Neural progenitor cell (in vitro differentiated cells): ENCODE results near the gene CPNE2.

ENCODE experiments used
- EZH2 ChIP-seq: fragments of 200-600 bp; sonication (generic); IDR thresholded peaks from 2 replicates; pipeline ENCODE4 v1.6.1; 2017; ENCODE audit warnings: antibody characterized with exemption, mild to moderate bottlenecking, moderate library complexity
- EZH2phosphoT487 ChIP-seq: fragments of 200-600 bp; sonication (generic); IDR thresholded peaks from 2 replicates; pipeline ENCODE4 v1.6.1; 2017; ENCODE audit warnings: antibody characterized with exemption
- TF ChIP-seq, protein P1 (sequence below): fragments of 200-600 bp; sonication (generic); IDR thresholded peaks from 2 replicates; pipeline ENCODE4 v1.5.1; 2017; ENCODE audit warnings: antibody characterized with exemption, mild to moderate bottlenecking

DNA sequence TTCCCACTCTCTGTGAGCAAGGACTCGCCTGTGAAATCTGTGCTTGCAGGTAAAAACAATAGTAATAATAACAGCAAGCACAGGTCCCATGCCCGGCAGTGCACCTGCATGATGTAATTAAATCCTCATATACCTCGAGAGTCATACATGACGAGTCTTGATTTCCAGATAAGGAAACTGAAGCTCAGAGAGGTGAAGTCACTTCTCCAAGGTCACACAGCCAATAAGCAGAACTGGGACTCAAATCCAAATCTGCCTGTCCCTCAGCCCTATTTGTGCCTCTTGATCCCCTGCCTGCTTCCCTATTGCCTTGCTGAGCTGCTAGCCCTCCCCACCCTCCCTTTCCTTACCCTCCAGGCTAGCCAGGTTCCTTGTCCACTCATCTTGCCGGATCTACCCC lies 38.0 kb upstream of the CPNE2 start:
- TF ChIP-seq, protein P1, sequence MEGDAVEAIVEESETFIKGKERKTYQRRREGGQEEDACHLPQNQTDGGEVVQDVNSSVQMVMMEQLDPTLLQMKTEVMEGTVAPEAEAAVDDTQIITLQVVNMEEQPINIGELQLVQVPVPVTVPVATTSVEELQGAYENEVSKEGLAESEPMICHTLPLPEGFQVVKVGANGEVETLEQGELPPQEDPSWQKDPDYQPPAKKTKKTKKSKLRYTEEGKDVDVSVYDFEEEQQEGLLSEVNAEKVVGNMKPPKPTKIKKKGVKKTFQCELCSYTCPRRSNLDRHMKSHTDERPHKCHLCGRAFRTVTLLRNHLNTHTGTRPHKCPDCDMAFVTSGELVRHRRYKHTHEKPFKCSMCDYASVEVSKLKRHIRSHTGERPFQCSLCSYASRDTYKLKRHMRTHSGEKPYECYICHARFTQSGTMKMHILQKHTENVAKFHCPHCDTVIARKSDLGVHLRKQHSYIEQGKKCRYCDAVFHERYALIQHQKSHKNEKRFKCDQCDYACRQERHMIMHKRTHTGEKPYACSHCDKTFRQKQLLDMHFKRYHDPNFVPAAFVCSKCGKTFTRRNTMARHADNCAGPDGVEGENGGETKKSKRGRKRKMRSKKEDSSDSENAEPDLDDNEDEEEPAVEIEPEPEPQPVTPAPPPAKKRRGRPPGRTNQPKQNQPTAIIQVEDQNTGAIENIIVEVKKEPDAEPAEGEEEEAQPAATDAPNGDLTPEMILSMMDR = no peak
- TF ChIP-seq EZH2phosphoT487 (no peak), EZH2 (no peak)
